Heart right ventricle (tissue), 16 donors: ENCODE measurements around the gene RESP18. TPM values are rescaled to one million over a fixed set of nuclear protein-coding genes. Genes with fewer than 3 reads are reported as not detected.
"Not testable (repeated sequence)": the region's sequence is repeated elsewhere in the genome, so short reads cannot be mapped to it uniquely, and the experiment has no call there.

Experiments used
- ATAC-seq, 8 donors: fragments of 200-7000 bp; cut with Tn5 transposase; one replicate each; pipeline ENCODE4 v1.9.1; 2020; ENCODE audit warnings: mild to moderate bottlenecking in 8 of 8, moderate library complexity in 8 of 8, moderate number of reproducible peaks in 1 of 8
- DNase-seq, 2 donors: peaks; one replicate each; pipeline ENCODE4 v3.0.0-alpha.2; 2020
- H3K27ac ChIP-seq, 10 donors: fragments of 200-600 bp; sonication (generic) in 2 of 10; one replicate each; pipeline versions ENCODE4 v1.5.0 to v1.8.0; 2020 to 2022; ENCODE audit warnings: mild to moderate bottlenecking in 3 of 10
- H3K27me3 ChIP-seq, 7 donors: fragments of 200-600 bp; one replicate each; pipeline ENCODE4 v1.8.0; 2021 to 2022; ENCODE audit warnings: mild to moderate bottlenecking in 2 of 7
- H3K36me3 ChIP-seq, 9 donors: fragments of 200-600 bp; sonication (generic) in 1 of 9; one replicate each; pipeline versions ENCODE4 v1.5.0 to v1.8.0; 2020 to 2022; ENCODE audit warnings: mild to moderate bottlenecking in 2 of 9
- H3K4me1 ChIP-seq, 9 donors: fragments of 200-600 bp; sonication (generic) in 1 of 9; one replicate each; pipeline versions ENCODE4 v1.5.0 to v1.8.0; 2020 to 2022; ENCODE audit warnings: mild to moderate bottlenecking in 4 of 9
- H3K4me3 ChIP-seq, 10 donors: fragments of 200-600 bp; sonication (generic) in 2 of 10; one replicate each; pipeline versions ENCODE4 v1.5.0 to v1.8.0; 2020 to 2022; ENCODE audit warnings: mild to moderate bottlenecking in 7 of 10, moderate library complexity in 2 of 10
- H3K9me3 ChIP-seq, 11 donors: fragments of 200-600 bp in 10 of 11; sonication (generic) in 2 of 11; one replicate each; pipeline versions ENCODE4 v1.5.0 to v1.8.0; 2013 to 2022; ENCODE audit warnings: mild to moderate bottlenecking in 2 of 11, control low read depth in 1 of 11, moderate library complexity in 1 of 11
- WGBS, 2 donors: extraction: QIAGEN DNeasy Blood & Tissue Kit; methylation state at CpG; one replicate each; pipeline ENCODE4 v1.1.7; 2013; ENCODE audit warnings: inconsistent platforms in 1 of 2; 5-methylcytosine and 5-hydroxymethylcytosine counted together
- intact Hi-C, 10 donors: fragments of 100-400 bp; cut with DNase I; formaldehyde crosslinking; loops; one replicate each; pipeline versions ENCODE4 v1.11.1 to v1.14.2; 2022
- polyA plus RNA-seq, 2 donors: library from polyadenylated mRNA; stranded (reverse); fragments of 200-250 nt; gene quantifications; one replicate each; pipeline ENCODE4 v1.2.3, GENCODE V29; 2013
- total RNA-seq, 10 donors: library from RNA; stranded (reverse); fragmentation: NEBNext Ultra II Directional in 3 of 10; extraction: Animal tissue kit (Norgen Biotek cat#: 25700) in 3 of 10; gene quantifications; one replicate each; pipeline versions ENCODE4 v1.2.1 to v1.2.4, GENCODE V29; 2021 to 2023
- TF ChIP-seq, protein P1 (sequence below), 9 donors: fragments of 200-600 bp; sonication (generic) in 2 of 9; IDR thresholded peaks; one replicate each; pipeline versions ENCODE4 v1.5.0 to v1.8.0; 2021 to 2022; ENCODE audit warnings: antibody characterized with exemption in 9 of 9, mild to moderate bottlenecking in 5 of 9, moderate library complexity in 1 of 9
- donor health status: Arrhythmogenic right ventricular cardiomyopathy.
- donor health status: ischemic (EF 13 %, LVEDD 7.1; RV severe dilation, severe dysfunction).
- donor health status: healthy with polysubstance abuse.
- donor health status: DM: no; HTN: yes; CAD: no.
- donor health status: DM: no; HTN: no; CAD: no.
- donor health status: ischemic (EF 25% LVEDD 6.9; RV normal size, moderate dysfunction).
- donor health status: ischemic (EF 25% LVEDD 5.7; RV mildly dilated, moderate dysfunction).
- donor health status: healthy.
- donor health status: DM: yes; HTN: yes; CAD: no.
- donor health status: Ischemic cardiomyopathy.
- donor health status: ischemic (EF 35%, LVEDD 5.7; RV mildly dilated, moderate dysfunction).
- donor health status: nonischemic (EF 11% LVEDD 7.7; RV severe dilation, severe dysfunction).
- donor health status: DM: yes; HTN: yes; CAD: no.
- donor health status: PGD.
- donor health status: ischemic (EF 29% LVEDD 5.4; RV normal size, mild dysfunction).
- donor health status: nonischemic (EF 23%, LVEDD 6.1; RV moderate dilation, normal function).

The RESP18 gene
- total and polyA plus RNA-seq, 12 donors, result not detected

DNA sequence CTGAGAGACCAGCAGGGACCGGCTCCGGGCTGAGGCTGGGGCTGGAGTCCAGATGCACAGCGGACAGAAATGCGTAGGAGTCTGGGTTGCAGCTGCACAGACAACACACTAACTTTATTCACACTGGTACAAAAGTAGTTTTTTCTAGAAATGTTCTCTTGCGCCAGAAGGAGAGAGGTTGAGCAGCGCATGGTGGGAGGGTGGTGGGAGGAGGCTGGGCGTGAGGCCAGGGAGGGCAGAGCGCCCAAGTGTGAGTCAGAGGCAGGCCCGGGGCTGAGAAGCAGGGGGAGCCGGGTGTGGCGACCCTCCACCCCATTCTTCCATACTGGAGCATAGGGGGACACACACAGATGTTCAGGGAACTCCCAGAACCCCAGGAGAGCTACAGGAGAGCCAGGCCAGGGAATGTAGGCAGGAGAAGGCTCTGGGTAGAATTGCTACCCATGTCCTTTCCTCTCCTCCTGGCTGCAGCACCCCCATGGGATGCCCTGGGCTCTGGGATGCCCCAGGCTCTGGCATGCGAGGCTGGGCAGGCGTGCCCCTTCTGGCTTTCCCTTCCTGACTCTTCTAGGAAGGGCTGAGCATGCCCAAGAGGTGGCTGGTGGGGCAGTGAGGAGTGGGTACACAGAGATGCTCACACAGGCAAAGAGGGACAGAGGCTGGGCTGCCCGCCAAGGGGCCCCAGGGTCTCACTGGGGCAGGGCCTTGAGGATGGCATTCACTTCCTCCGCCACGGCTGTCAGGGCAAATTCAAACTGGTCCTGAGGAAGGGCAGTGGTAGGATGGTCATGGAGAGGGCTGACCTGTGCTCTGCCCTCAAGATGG lies 42.8 kb downstream of the RESP18 start:
- Histone ChIP-seq H3K4me3 (no peak overlapping the region), H3K27ac (peak overlapping the region in 8 of 10 donors; percentile 18 to 76 (median 59)), H3K36me3 (peaks cover 0 to 22% (median 11%) of the 10 kb centered on the region in 9 donors), H3K4me1 (peaks cover 0 to 32% (median 8%) of the 10 kb centered on the region in 9 donors), H3K9me3 (no peaks in the 10 kb centered on the region), H3K27me3 (no peaks in the 10 kb centered on the region)
- ATAC-seq, result peak; percentile 51 to 78 (median 70)
- DNase-seq, result peak; percentile 62 to 76
- intact Hi-C loops, result loop anchor here in 6 of 10 donors (5.0 to 10.0 kb wide), 3 partner anchors 65 to 235 kb away; partner anchors contain the start of genes CNPPD1 (in 3 of the 6), RETREG2 (in 3 of the 6), ANKZF1 (in 1 of the 6) and ATG9A (in 1 of the 6)
- 43 to 45% methylated on average over 16 of the region's 16 CpGs for WGBS, 2 donors
- TF ChIP-seq, protein P1, sequence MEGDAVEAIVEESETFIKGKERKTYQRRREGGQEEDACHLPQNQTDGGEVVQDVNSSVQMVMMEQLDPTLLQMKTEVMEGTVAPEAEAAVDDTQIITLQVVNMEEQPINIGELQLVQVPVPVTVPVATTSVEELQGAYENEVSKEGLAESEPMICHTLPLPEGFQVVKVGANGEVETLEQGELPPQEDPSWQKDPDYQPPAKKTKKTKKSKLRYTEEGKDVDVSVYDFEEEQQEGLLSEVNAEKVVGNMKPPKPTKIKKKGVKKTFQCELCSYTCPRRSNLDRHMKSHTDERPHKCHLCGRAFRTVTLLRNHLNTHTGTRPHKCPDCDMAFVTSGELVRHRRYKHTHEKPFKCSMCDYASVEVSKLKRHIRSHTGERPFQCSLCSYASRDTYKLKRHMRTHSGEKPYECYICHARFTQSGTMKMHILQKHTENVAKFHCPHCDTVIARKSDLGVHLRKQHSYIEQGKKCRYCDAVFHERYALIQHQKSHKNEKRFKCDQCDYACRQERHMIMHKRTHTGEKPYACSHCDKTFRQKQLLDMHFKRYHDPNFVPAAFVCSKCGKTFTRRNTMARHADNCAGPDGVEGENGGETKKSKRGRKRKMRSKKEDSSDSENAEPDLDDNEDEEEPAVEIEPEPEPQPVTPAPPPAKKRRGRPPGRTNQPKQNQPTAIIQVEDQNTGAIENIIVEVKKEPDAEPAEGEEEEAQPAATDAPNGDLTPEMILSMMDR (IDR thresholded peaks at IDR 0.05), result no peak

DNA sequence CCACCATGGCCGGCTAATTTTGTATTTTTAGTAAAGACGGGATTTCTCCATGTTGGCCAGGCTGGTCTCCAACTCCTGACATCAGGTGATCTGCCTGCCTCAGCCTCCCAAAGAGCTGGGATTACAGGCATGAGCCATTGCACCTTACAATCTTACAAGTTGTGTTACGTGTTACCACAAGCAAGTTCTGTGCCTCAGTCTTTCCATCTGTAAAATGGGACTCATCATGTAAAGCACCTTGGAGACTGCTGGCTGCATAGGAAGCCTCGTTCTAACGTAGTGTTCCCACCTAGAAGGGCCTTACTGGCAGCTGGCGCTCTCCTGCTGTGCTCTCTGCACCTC lies 43.4 kb downstream of the RESP18 start:
- WGBS, 2 donors, result 66 to 71% methylated on average over 6 of the region's 6 CpGs
- H3K27me3 ChIP-seq, result no peaks in the 10 kb centered on the region
- peaks cover 0 to 31% (median 4%) of the 10 kb centered on the region in 9 donors for H3K4me1 ChIP-seq
- H3K4me3 ChIP-seq, result no peak overlapping the region
- TF ChIP-seq, protein P1 (IDR thresholded peaks at IDR 0.05), result no peak
- DNase-seq (no peak), ATAC-seq (no peak)
- intact Hi-C loops, result no loop called here
- peaks cover 0 to 27% (median 16%) of the 10 kb centered on the region in 9 donors for H3K36me3 ChIP-seq
- no peaks in the 10 kb centered on the region for H3K9me3 ChIP-seq
- peak overlapping the region in 8 of 10 donors; percentile 18 to 71 (median 49) for H3K27ac ChIP-seq

DNA sequence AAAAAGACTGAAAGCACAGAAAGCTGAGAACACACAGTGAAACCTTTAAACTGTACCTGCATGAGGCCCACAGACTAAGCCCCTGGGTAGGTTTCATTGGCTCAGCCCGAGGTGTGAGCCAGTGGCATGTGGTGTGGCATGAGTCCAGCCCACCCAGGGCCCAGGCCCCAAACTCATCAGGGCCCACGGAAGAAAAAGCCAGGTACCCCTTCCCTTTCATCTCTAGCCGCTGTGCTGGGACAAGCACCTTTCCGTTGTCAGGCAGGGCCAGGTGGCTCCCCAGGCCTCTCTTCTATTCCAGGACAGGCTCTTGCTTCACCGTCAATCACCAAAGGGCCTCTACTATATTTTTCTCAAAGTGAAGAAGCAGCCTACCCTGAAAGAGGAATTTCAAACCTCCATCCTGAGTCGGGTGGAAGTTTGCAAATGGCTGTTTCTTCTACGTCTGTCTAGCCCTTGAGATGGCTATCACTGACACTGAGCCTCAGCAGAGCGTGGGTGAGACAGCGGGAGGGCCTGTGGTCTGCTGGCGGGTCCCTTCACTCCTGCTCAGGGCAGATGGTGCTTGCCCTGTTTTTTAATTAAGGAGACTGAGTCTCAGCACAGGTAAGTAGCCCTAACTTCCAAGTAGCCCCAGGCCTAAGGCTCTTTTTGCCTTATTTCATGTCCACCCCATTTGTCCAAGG lies 44.8 kb downstream of the RESP18 start:
- no peak overlapping the region for H3K4me3 ChIP-seq
- H3K27me3 ChIP-seq, result no peaks in the 10 kb centered on the region
- intact Hi-C loops, result no loop called here
- WGBS, 2 donors, result 80% methylated on average over 10 of the region's 10 CpGs
- TF ChIP-seq, protein P1 (IDR thresholded peaks at IDR 0.05), result no peak
- DNase-seq (no peak), ATAC-seq (no peak)
- no peaks in the 10 kb centered on the region for H3K9me3 ChIP-seq
- H3K27ac ChIP-seq, result peak overlapping the region in 1 of 10 donors; percentile 25
- H3K4me1 ChIP-seq, result peaks cover 0 to 31% (median 0%) of the 10 kb centered on the region in 9 donors
- H3K36me3 ChIP-seq, result peaks cover 0 to 42% (median 28%) of the 10 kb centered on the region in 9 donors

DNA sequence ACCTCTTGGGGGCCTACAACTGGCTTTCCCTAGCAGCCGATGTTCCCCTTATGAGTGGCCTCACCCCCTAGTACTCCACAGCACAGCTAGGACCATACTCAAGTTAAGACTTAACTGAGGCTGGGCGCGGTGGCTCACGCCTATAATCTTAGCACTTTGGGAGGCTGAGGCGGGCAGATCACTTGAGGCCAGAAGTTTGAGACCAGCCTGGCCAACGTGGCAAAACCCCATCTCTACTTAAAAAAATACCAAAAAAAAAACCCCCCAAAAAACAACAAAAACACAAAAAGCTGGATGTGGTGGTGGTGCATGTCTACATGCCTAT lies 45.5 kb downstream of the RESP18 start:
- intact Hi-C loops, H3K9me3 ChIP-seq, H3K4me3 ChIP-seq, ATAC-seq, DNase-seq, H3K27me3 ChIP-seq: not testable (repeated sequence)
- peaks cover 0 to 38% (median 0%) of the 10 kb centered on the region in 9 donors for H3K4me1 ChIP-seq
- peaks cover 0 to 48% (median 34%) of the 10 kb centered on the region in 9 donors for H3K36me3 ChIP-seq
- WGBS, 2 donors, result 83 to 92% methylated on average over 6 of the region's 6 CpGs
- H3K27ac ChIP-seq, result peak overlapping the region in 2 of 10 donors; percentile 25
